G401.6 (cell line): ENCODE results near the gene EFHD2.
"Not testable (repeated sequence)": the region's sequence is repeated elsewhere in the genome, so short reads cannot be mapped to it uniquely, and the experiment has no call there.

Experiments used
- FAIRE-seq: peaks from 2 replicates; lab custom pipeline; 2012; peaks lifted over from hg19 to GRCh38; lab: Jason Lieb, UNC

EFHD2 gene

DNA sequence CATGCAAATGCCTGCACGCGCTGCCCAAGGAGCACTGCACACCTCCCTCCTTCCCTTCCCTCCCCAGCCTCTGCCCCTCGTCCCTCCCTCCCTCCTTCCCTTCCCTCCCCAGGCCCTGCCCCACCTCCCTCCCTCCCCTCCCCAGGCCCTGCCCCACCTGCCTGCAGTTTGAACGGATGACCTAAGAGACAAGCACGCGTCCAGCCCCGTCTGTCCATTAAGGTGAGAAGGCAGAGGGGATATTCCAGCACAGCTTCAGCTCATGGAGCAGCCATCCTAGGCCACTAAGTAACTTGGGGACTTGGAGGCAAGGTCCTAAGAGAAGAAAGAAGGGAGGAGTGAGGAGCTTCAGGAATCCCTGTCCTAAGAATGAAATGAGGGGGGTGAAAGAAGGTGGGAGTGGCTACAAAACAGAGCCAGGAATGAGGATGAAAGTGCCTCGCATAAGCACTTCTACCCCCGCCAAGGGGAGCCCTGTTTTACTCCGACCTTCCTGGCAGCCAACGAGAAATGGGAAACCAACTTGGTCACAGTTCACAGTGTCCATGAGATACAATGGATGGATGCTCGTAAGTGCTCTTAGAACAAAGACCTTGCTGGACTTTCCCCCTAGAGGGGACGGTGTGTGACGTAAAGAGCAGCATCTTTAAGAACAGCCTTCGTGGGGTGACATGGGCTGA lies 21.3 kb upstream of the EFHD2 start:
- FAIRE-seq, result no peak

DNA sequence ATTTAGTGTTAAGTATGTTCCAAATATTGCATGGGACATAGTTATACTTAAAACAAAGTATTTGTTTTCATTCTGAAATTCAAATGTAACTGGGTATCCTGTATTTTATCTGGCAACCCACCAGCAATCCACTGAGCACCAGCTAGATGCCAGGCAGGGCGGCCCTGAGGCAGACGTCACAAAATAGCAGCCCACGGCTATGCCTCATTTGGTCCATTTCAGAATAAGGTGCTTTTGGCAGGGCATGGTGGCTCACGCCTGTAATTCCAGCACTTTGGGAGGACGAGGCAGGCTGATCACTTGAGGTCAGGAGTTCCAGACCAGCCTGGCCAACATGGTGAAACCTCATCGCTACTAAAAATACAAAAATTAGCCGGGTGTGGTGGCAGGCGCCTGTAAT lies 19.9 kb upstream of the EFHD2 start:
- FAIRE-seq, result not testable (repeated sequence)

DNA sequence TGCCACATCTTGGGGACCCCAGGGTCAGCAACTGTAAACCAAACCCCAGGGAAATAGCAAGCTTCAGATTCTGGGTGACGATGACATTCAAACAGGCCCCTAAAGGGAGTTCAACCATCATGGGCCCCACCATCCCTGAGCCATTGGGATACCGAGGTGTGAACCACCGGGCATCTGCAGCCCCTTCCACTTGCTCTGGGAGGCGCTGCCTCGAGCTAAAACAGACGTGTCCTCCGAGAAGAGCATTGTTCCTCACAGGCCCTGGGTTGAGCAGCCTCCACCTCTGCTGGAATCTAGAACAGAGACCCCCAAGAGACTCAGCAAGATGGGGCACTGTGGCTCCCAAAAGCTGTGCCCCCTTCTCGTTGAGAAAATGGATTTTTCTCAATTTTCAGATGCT lies 19.0 kb upstream of the EFHD2 start:
- no peak for FAIRE-seq

- no peak for FAIRE-seq
Measured at GRCh38 chr1:15391366-15391765, 18.3 kb upstream of the EFHD2 start.

DNA sequence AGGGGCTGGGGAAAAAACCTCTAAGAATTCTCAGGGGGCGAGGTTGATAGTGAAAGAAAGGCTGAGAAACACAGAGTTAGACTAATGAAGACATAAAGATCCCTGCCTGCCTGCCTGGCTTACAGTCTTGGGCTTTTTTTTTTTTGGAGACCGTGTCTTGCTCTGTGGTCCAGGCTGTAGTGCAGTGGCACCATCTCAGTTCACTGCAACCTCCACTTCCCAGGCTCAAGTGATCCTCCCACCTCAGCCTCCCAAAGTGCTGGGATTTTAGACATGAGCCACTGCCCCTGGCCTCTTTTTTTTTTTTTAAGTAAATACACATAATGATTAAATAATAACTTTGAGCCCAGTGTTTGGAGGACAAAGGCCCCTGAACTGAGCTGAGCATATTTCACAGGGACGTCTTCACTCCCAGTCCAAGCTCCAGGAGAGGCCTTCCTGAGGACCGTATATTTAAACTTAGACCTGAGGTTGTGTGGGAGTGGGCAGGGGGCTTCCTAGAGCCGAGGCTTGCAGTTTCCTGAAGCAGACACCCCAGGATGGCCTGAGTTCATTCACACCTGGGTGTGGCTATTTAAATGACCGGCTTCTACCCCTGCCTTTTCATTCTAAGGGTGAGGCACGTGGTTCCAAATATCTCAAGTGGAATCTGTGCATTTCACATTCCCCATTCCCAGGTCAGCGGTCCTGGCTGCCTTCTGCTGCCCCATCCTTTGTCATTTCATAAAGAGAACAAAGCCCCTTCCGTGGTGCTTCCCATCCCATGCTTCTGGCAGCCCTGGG lies 16.0 kb upstream of the EFHD2 start:
- FAIRE-seq, result no peak

DNA sequence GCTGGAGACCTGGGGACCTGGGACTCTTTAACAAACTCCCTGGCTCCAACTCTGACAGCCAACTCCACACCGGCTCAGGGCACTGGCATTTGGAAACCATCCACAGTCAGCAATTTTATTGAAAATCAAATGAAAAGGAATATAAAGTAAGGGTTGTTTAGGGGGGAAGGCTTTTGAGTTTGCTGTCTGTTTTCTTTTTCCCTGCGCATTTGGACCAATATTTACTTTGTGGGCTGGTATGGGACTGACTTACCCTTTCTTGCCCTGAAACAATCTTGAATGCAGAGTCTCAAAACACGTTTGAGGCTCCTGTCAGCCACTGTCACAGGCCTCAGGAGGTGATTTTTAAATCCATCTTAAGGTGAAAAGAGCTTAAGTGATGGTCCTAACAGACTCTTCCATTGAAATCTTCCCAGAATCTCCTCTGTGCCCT lies 15.4 kb upstream of the EFHD2 start:
- FAIRE-seq, result no peak

DNA sequence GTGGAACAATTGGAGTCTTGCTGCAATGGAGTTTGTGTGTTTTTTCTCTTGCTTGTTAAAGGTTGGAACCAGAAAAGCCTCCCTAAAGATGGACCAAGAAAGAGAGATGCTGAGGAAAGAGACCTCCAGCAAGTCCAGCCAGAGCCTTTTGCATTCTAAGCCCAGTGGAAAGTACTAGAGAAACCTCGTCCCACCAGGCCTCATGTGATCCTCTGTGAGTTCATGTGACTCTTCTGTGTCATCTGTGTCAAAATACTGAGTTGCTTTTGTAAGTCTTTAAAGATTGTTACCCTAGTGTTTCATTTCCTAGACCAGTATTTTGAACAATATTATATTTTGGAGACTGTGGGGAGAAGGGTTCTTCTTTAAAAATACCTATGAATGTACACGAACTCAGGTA lies 12.5 kb upstream of the EFHD2 start:
- FAIRE-seq, result no peak

DNA sequence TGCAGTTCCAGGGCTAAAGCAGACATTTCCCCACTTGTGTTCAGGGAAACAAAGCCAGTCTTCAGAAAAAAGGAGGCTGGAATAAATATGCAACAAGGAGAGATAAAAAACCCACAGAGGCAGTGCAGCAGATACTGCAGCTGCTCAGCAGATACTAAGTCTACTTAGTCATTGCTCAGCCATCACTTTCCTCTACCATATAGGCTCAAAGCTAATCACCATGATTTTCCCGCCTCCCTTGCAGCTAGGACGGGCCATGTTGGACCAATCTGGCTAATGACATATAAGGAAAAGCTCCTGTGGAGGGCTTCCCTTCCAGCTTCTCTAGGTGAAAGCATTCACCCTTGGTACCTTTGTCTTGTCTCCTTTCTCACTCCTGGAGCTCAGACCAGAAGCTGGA lies 10.0 kb upstream of the EFHD2 start:
- FAIRE-seq, result no peak

GRCh38 chr1:15400627-15401026 lies 9.1 kb upstream of the EFHD2 start:
- FAIRE-seq, result no peak

DNA sequence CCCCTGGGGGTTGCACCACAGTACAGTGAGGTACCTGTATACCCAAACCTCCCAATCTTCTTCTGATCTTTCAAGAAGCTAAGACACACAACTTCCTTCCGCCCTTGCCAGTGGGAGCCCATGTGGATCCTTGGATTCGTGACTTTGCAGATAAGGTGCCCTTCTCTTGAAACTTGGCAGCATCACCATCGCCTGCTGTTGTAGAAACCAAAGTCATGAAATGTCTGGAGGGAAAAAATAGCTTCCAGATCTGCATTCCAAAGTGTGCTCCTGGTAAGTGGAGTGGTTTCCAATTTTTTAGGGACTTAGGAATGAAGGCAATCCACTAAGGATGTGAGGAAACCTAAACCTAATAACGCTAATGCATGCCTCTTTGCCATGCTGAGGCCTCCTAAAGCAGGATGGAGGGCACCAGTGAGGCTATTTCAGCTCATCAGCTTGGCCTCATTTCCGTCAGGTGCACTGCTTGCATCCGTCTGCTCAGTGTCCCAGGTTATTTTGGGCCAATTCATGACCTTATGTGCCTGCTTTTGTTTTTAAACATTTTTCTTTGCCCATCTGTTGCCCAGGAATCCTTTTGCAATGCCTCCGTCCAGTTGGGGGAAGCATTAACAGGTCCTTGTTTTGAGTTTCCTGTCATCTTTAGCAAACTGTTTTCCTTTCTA lies 8.2 kb upstream of the EFHD2 start:
- no peak for FAIRE-seq

GRCh38 chr1:15402809-15403450 lies 6.8 kb upstream of the EFHD2 start:
- no peak for FAIRE-seq

GRCh38 chr1:15403962-15404580 lies 5.6 kb upstream of the EFHD2 start:
- no peak for FAIRE-seq

- no peak for FAIRE-seq
Measured at GRCh38 chr1:15405106-15405850, 4.4 kb upstream of the EFHD2 start.

DNA sequence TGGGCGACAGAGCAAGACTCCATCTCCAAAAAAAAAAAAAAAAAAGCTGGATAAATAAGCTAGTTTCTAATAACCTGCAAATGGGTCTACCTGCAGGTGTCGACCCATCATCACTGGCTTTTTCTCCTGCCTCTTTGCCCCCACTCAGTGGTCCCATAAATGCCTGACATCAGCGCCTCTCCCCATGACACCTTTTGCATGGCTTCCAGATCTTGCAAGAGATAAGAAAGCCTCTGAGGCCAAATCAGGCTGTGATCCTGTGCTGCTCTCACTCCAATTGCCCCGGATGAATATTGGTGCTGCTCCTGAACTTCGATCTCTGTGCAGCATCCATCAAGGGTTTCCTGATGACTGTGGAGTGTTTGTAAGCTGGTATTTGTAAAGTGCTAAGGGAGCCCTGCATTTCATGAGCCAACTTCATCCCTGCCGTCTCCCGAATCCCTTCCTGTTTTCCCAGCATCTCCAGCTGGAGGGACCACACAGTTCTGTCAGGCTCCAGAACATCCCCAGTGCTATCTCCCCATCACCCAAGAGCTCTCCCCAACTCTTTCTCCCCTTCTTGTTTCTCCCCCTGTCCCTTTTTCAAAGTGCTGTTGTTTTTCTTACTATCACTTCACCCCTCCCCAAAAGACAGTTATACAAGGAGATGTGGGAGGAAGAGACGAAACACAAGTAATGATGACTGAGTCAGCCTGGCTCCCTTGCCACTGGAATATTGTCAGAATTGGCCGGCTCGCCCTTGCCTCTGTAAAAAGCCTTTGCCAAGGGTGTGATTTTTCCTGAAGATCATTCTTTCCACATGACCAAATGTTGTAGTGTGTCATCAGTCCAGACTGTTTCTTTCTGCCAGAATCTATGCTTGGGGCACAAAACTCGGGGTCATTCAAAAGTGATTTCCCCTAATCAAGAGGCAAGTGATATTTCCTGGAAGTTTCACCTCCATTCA lies 2.8 kb upstream of the EFHD2 start:
- FAIRE-seq, result no peak

DNA sequence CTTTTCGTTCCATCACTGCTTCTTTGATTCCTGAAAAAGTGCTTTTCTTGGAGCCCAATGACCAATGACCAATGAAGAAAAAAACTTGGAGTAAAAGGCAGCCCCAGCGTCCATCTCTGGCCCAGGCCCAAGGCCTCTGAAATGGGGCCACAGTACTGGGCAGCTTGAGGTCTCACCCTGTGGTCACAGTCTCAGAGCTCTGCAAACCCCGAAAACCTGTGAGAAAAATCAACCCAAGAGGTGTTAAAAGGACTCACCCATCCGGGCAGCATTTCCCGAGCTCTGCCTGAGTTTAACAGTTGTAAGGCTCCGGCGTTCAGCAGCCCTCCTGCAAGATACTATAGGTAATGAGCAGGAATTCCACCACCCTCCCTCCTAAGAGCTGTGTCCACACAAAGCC lies 2.1 kb upstream of the EFHD2 start:
- FAIRE-seq, result no peak

DNA sequence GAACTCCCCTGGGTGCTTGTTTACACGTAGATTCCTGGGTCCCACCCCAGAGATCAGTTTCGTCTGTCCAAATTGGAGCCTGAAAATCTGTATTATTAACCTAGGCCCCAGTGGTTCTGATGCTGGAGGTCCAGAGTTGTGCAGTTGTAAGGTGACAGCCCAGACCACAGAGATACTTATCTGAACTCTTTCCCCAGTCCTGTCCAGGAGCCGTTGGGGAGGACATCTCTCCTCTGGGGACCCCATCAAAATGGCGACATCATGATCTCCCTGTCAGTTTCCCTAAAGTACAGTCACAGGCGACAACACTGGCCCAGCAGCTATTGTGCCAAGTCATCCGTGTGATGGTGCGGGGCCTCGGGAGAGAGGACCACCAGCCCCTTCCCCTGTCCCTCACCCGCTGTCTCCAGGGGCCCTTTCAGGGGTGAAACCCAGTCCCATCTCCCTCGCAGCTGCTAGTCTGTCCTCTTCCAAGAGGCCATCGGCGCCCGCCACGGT lies 749 bp upstream of the EFHD2 start:
- no peak for FAIRE-seq

- no peak for FAIRE-seq
Measured at GRCh38 chr1:15410223-15410883, 665 bp downstream of the EFHD2 start.

DNA sequence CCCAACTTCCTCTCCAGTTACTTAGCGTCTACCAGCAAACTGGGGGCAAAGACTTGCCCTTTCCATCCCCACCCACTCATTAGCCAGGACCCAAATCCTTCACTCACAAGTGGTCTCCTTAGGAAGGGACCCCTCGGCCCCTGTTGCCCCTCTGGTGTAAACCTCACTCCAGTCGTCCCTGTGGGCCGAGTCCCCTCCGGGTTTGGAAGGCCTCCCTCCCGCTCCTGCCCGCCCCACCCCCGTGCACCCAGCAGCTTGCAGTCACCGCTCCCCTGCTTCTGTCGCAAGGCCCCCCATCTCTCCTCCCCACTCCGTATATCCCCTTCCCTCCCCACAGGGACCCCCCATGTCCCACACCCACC lies 1.2 kb downstream of the EFHD2 start:
- FAIRE-seq, result no peak

DNA sequence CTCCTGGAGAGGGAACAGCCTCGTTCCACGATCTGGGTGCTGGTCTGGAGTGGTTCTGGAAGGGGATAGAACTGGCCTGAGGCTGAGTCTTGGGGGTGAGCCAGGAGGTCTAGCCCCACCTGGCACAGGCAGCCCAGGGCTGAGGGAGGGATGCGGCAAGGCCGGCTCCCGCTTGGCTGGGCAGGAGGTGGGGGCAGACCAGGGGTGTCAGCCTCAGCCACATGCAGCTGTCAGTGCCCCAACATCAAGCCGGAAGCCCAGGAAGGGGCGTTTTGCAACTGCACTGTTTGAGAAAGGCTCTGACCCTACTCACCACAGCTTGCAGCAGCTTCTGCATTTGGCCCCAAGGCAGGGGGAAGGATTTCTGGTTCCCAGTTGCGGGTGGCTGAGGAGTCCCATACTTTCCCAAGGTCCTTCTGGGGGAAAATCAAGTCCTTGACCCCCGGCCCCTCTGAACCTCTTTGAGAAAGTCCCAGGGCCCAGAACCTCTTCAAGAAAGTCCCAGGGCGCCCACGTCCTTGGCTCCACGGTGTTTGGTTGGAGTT lies 2.0 kb downstream of the EFHD2 start:
- no peak for FAIRE-seq
